Dermis blood vessel endothelial cell (primary cell): Measurements from ENCODE around the gene PITX3. TPM values are rescaled to one million over a fixed set of nuclear protein-coding genes. Genes with fewer than 3 reads are reported as not detected.
"Not testable (repeated sequence)": the region's sequence is repeated elsewhere in the genome, so short reads cannot be mapped to it uniquely, and the experiment has no call there.

ENCODE experiments used
- DNase-seq: peaks from one replicate; pipeline ENCODE4 v3.0.0; 2010
- total RNA-seq: library from RNA; depleted of rRNA; stranded (reverse); fragments of >200 nt; gene quantifications from 2 replicates; pipeline ENCODE4 v1.2.3, GENCODE V29; 2014

Gene PITX3
- total RNA-seq, 1 donor from 2014 or later = not detected

DNA sequence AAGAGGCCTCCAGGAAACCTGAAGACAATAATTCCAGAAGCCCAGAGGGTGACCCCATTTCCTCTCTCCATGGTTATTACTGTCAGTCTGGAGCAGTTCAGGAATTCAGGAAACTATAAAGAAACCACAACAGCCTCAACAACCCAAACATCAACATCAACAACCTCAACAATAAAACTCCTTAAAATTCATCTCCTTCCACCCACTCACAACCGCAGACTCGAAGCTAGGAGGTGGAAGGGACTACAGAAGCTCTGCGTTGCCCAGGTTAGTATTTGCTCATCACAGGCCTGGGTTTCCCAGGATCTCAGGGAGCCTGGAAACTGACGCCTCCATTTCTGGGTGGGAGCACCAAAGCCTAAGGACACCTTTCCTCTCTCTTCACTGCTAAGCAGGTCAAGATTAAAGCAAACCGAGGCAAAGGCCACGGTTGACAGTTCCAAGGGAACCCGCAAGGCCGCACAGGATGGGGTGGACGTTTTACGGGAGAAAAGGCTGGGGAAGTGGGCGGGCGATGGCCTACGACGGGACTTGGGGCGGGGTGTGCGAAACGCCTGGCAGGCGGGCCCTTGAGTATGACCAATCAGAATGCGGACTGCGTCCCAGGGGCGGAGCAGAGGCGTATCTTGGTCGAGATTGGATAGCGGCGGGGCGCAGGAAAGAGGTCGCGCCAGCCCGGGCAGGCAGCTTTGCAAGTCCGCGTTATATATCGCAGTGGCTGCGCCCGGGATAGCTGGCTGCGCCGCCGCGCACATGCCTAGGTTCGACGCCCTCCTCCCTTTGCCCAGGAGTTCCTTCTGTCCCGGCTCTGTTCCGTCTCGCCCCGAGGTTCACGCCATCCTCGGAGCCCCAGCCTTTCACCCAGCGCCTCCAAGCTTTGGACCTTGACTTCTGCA lies 15.4 kb downstream of the PITX3 start, which contains the start of gene ELOVL3:
Gene ELOVL3 (plus strand): TSS at position 654 of the 896 bp plus-strand sequence. CDS start 250 bp downstream, outside the sequence.
- peak; percentile 97 for DNase-seq

DNA sequence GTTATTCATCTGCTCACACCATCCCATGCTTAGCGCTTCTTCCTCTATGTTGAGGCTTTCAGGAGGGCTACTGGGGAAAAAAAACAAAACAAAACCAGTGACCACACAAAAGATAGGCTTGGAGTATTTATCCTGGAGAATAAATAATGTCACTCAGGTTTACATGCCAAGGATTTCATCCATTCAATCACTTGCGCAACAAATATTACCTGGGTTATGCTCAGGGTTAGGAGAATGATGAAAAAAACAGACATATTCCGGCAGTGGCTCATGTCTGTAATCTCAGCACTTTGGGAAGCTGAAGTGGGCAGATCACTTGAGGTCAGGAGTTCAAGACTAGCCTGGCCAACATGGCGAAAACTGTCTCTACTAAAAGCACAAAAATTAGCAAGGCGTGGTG lies 18.5 kb downstream of the PITX3 start:
- no peak for DNase-seq

DNA sequence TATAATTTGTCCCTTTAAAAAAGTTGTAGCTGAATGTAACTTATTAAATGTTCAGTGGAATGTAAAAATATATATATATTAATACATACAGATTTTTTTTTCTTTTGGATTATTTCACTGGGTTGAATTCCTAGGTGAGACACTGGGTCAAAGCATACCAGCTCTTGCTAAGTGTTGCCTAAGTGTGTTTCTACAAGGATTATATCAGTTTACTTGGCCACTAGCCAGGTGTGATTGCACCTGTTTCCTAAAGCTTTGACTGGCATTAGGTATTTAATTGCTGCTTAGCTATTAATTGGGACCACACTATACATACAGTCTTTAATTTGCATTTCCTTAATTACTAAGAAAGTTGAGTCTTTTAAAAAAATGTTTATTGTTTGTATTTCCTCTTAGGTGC lies 20.7 kb downstream of the PITX3 start:
- DNase-seq = no peak

DNA sequence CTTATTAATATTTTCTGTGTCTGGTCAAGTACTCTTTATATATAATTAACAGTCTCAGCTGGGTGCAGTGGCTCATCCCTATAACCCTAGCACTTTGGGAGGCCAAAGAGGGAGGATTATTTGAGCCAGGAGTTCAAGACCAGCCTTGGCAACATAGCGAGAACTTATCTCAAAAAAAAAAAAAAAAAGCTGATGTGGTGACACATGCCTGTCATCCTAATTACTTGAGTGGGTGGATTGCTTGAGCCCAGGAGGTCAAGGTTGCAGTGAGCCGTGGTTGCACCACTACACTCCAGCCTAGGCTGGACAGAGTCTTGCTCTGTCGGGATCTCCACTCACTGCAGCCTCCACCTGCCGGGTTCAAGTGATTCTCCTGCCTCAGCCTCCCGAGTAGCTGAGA lies 21.9 kb downstream of the PITX3 start:
- no peak for DNase-seq

- not testable (repeated sequence) for DNase-seq
Observed at GRCh38 chr10:102213599-102213998, 27.7 kb downstream of the PITX3 start.

- DNase-seq = no peak
Observed at GRCh38 chr10:102211615-102212299, 29.6 kb downstream of the PITX3 start.

DNA sequence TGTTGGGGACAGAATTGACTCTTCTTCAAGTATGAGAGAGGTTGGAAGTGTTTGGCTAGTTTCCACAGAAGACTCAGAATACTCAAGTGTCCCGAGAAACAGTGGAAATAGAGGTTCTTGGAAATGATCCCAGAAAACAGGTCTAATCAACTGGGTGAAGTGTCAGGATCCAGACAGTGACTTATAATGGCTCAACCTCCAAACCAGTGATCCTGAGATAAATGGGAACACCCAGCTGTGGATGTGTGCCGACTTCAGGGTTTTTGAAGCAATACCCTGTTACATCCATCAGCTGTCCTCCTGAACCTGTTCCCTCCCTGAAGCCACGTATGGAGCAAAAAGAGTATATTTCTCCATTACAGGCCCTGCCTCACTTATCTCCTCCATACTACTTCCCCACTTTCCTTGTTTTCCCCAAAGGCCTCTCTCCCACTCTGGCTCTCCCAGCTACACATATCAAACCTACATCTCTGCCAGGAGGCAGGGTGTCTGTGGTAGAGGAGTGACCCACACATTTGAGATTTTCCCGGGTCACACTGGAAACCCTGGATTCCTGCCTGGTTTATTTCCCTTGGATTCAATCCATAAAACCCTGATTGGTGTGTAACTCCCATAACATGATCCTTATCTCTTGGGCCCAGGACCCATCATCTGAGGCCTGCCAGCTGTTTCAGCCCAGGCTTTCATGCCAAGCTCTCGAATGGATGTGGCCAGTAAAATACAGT lies 32.8 kb downstream of the PITX3 start:
- DNase-seq = peak; percentile 39

DNA sequence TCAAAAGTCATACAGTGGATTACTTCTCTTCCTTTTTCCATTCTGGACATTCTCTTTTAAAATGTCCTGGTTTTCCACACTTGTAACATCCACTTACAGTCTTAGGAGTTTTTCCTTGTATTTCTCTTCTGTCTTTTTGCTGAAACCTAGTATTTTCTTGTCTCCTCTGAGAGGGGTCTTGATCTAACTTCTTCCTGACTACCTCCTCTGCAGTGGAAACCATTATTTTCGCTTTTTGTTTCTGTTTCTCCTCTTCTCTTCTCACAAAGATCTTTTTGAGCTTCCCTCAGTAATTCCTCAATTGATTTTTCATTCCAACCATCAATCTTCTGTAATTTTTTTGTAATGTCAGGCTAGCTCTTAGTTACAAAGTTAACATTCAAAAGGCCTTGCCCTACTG lies 38.9 kb downstream of the PITX3 start:
- DNase-seq = no peak

DNA sequence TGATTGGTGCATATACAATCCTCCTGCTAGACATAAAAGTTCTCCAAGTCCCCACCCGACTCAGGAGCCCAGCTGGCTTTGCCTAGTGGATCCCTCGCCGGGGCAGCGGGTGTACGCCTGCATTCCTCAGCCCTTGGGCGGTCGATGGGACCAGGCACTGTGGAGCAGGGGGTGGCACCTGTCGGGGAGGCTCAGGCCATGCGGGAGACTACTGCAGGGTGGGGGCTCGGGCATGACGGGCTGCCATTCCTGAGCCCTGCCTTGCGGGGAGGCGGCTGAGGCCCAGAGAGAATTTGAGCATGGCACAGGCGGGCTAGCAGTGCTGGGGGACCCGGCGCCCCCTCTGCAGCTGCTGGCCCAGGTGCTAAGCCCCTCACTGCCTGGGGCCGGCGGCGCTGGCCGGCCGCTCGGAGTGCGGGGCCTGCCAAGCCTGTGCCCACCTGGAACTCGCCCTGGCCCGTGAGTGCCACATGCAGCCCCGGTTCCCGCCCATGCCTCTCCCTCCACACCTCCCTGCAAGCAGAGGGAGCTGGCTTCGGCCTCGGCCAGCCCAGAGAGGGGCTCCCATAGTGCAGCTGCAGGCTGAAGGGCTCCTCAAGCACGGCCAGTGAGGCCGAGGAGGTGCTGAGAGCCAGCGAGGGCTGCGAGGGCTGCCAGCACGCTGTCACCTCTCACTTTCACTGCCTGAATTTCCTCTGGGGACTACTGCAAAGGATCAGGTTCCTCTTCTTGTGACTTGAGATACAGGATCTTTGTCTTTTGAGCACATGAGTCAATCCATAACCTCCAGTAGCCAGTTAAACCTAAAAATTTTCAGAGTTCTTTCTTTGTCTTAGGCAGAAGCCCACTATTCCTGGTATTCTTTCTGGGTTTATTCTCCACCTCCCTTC lies 40.3 kb downstream of the PITX3 start:
- no peak for DNase-seq

DNA sequence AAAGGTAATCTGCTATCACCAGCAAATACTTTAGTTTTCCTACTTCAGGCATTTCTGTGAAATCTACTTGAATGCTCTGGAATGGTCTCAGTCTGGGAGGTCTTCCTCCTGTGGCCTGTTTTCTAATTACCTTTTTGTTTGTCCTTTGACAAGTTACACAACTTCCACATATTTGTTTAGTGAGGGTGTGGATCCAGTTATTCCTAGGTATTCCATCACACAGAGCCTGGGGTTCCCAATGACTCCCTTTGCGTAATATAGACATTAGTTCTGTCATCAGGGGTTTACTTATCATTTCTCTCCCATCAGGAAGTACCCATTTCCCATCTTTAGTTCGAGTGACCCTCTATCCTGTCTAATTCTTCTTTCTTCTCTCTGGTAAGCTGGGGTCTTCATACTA lies 43.3 kb downstream of the PITX3 start:
- no peak for DNase-seq

GRCh38 chr10:102196893-102197292 lies 44.4 kb downstream of the PITX3 start:
- DNase-seq = no peak

GRCh38 chr10:102195296-102195870 lies 45.9 kb downstream of the PITX3 start:
- no peak for DNase-seq

- no peak for DNase-seq
Observed at GRCh38 chr10:102191956-102192355, 49.4 kb downstream of the PITX3 start.

DNA sequence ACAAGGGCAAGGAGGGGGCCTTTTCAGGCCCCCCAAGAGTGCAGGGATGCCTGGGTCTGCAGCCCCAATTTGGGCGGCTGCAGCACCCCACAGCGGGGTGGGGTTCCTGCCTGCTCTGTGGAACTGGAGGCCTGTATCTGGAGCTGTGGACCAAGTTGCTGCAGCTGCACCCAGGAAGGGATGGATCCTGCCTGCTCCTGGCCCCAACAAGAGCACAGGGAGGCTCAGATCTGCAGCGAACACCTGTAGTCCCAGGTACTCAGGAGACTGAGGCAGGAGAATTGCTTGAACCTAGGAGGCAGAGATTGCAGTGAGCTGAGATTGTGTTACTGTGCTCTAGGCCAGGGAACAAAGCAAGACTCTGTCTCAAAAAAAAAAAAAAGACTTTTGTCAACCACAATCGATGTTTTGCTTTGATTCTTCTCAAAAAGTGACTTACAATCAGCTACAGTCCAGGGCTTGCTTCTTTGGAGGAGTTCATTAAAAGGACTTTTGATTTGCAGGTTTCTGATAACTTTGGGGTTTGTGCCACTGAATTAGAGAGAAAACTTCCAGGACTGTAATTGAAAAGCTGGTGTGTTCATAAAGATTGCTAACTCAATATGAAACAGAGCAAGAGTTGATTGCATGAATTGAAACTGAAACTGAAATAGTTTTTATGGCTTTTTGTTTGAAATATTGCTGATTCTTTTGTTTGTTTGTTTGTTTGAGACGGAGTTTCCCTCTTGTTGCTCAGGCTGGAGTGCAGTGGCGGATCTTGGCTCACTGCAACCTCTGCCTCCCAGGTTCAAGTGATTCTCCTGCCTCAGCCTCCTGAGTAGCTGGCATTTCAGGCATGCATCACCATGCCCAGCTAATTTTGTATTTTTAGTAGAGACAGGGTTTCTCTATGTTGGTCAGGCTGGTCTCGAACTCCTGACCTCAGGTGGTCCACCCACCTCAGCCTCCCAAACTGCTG lies 52.1 kb downstream of the PITX3 start:
- not testable (repeated sequence) for DNase-seq

DNA sequence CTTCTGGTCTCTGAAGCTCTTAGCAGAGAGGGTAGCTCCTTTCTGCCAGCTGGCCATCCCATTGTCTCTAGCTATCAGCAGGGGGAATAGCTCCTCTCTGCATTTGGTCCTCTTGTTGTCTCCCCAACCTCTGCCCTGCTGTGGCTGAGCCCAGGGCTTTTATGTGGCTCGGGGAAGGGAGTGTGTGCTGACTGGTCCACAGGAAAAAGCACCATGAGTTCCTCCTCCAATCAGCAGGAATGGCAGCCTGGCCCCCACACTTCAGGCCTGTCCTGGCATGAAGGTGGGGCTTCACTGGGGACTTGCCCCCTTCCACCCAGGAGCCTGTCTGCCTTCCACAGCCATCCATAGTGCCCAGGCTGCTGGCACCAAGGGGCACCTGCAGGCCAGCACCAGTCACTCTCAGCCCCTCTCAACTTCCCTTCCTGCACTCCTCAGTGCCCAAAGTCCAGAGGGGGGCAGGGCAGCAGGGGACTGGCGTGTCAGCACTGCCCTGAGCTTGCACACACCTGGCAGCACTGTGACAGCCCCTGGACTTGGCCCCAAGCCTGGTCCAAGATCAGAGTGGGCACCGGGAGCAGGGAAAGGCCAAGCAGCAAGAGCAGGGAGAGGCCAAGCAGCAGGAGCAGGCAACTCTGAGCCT lies 52.9 kb downstream of the PITX3 start:
- DNase-seq = no peak

DNA sequence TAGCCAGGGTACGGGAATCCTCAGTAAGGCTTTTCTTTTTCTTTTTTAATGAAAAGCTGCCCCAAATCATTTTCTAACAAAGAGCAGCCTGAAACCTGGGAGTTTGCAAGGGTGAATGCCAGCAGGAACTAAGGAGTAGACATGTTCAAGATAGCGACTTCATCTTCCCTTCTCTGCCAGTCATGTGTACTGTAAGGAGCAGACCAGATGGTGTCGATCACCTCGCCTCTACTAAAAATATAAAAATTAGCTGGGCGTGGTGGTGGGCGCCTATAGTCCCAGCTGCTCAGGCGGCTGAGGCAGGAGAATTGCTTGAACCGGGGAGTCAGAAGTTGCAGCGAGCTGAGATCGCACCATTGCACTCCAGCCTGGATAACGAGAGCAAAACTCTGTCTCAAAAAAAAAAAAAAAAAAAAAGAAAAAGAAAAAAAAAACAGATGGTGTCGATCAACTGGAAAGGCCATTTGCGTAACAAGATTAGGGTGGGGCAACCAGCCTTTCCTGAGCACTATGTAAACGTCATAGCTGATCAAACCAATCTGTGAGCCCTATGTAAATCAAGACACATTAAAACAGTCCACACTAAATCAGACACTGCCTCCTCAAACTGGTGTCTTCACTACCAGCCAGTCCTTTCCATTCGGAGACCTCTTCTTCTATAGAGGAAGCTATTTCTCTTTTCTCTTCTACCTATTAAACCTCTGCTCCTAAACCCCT lies 55.3 kb downstream of the PITX3 start:
- DNase-seq = no peak

DNA sequence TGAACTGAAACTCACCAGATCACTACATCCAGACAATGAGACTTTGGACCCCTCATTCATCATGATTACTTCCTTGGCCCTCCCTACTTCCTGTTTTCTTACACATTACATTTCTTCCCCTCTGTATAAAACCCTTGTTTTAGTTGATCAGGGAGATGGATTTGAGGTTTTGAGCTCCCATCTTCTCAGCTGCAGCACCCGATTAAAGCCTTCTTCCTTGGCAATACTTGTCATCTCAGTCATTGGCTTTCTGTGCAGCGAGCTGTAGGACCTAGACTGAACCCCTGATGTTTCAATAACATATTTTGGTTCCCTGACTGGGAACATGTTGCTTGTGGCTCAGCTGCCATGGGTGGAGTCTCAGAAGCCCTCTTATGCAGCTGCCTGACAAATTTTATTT lies 56.0 kb downstream of the PITX3 start:
- no peak for DNase-seq

DNA sequence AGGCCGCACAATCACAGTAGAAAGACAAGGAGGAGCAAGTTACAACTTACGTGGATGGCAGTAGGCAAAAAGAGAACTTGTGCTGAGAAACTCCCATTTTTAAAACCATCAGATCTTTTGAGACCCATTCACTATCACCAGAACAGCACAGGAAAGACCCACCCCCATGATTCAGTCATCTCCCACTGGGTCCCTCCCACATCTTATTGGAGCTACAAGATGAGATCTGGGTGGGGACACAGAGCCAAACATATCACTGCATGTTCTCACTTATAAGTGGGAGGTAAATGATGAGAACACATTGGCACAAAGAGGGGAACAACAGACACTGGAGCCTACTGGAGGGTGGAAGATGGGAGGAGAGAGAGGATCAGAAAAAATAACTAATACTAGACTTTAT lies 56.7 kb downstream of the PITX3 start:
- no peak for DNase-seq
